Subcutaneous adipose tissue (tissue), 4 donors: ENCODE data around the gene CMTM8. TPM values are rescaled to one million over a fixed set of nuclear protein-coding genes. Genes with fewer than 3 reads are reported as not detected.

Experiments
- total RNA-seq, 4 donors: library from RNA; depleted of rRNA; stranded (reverse); fragments of >200 nt; gene quantifications; one replicate each; pipeline ENCODE4 v1.1.0, GENCODE V29; 2016
- TF ChIP-seq, protein P1 (sequence below): fragments of 450-650 bp; IDR thresholded peaks from one replicate; pipeline ENCODE4 v1.5.1; 2016; ENCODE audit warnings: low read depth, mild to moderate bottlenecking, control low read depth, antibody characterized with exemption, moderate library complexity

CMTM8 gene
- total RNA-seq, 4 donors from 2014 or later = 1.9 to 10.5 (median 4.8) TPM

- TF ChIP-seq, protein P1, sequence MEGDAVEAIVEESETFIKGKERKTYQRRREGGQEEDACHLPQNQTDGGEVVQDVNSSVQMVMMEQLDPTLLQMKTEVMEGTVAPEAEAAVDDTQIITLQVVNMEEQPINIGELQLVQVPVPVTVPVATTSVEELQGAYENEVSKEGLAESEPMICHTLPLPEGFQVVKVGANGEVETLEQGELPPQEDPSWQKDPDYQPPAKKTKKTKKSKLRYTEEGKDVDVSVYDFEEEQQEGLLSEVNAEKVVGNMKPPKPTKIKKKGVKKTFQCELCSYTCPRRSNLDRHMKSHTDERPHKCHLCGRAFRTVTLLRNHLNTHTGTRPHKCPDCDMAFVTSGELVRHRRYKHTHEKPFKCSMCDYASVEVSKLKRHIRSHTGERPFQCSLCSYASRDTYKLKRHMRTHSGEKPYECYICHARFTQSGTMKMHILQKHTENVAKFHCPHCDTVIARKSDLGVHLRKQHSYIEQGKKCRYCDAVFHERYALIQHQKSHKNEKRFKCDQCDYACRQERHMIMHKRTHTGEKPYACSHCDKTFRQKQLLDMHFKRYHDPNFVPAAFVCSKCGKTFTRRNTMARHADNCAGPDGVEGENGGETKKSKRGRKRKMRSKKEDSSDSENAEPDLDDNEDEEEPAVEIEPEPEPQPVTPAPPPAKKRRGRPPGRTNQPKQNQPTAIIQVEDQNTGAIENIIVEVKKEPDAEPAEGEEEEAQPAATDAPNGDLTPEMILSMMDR = no peak
These were observed 38.0 kb upstream of the CMTM8 start for GRCh38 chr3:32200490-32200889.

DNA sequence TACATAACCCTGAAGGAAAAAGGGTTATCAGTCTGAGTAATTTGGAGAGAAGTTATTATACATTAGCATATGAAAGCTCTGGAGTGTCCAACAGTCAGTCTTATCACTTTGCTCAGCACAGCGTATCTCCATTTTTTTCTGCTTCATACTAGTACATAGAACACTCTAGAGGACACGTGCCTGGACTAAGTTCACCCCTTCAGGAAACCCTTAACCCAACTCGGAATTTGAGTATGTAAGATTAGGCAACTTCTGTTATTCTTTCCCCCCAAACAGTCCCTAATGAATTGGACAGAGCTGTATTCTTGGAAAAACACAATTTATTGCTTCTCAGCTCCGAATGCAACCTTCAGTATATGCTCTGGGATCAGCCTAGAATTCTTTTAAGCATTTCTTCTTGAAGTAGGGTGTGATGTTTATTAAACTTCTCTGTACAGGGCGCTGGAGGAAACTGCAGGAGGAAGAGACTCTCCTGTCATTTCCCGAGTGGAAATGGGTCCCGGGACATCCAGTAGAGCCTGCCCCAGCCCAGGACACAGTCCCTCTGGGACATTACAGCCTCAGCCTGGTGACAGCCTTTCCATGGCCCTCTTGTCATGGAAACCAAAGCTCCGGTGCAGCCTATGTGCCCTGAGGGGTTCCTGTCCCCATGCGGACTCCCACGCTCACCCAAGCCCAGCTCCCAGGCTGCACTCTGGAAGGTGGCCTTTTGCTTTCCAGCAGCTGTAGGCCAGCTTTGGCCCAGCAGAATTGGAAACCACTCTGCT lies 37.3 kb upstream of the CMTM8 start:
- TF ChIP-seq, protein P1 = no peak

- TF ChIP-seq, protein P1 = no peak
These were observed 36.0 kb upstream of the CMTM8 start for GRCh38 chr3:32202496-32202895.

GRCh38 chr3:32203854-32204253 lies 34.6 kb upstream of the CMTM8 start:
- TF ChIP-seq, protein P1 = no peak

GRCh38 chr3:32208447-32208846 lies 30.0 kb upstream of the CMTM8 start:
- TF ChIP-seq, protein P1 = no peak

DNA sequence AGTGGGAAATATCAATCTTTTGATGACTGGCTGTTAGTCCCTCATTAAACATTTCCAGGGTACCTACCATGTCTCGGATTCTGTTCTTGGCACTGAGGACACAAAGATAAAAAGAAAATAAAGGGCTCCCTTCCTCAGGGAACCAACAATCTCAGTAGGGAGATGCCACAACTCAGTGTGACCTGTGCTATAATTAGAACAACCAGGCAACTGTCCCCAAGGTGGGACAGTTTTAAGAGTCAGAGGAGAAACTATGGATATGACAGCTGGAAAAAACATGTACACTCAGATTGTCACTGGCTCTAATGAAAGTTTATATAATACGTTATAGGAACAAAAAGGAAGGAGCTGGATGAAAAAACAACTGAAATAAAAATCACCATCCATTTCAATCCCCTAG lies 23.3 kb upstream of the CMTM8 start:
- TF ChIP-seq, protein P1 = no peak

- TF ChIP-seq, protein P1 = no peak
These were observed 22.2 kb upstream of the CMTM8 start for GRCh38 chr3:32216172-32216783.
